ENCODE data around the gene GABBR2. TPM values are rescaled to one million over a fixed set of nuclear protein-coding genes. Genes with fewer than 3 reads are reported as not detected.

Gene GABBR2
- total RNA-seq, 1 experiment from 2014 or later, result 6.3 TPM

GRCh38 chr9:98375138-98375726, 333.5 kb downstream of the GABBR2 start:
- in situ Hi-C loops (cut with HindIII; ENCODE audit: low pct_unique_long_range_greater_than_20kb, low sequenced_read_pairs), result no loop called here
- H3K27me3 ChIP-seq (ENCODE audit: control insufficient read depth, insufficient read depth, low read length), result no peaks in the 10 kb centered on the region
- ATAC-seq (no peak), DNase-seq (ENCODE audit: low read depth, low spot score) (no peak)
- BruUV-seq (replicated peaks), result no TSS peak
- H3K27ac ChIP-seq (ENCODE audit: low read length), result no peak overlapping the region
- CTCF ChIA-PET, result no interaction called here
- POLR2A ChIA-PET, result no interaction called here
- no peaks in the 10 kb centered on the region for H3K4me1 ChIP-seq (ENCODE audit: control insufficient read depth, insufficient read depth, low read length)
- TF ChIP-seq SIN3A (IDR thresholded peaks at IDR 0.05; ENCODE audit: borderline replicate concordance, insufficient read depth, low read depth, low read length) (no peak), CTCF (IDR thresholded peaks at IDR 0.05) (no peak), POLR2AphosphoS5 (IDR thresholded peaks at IDR 0.05; ENCODE audit: low read depth, low read length) (no peak), TCF7L2 (IDR thresholded peaks at IDR 0.05; ENCODE audit: low read depth, low read length) (no peak)
- intact Hi-C loops (cut with micrococcal nuclease; ENCODE audit: unreplicated experiment), result no loop called here
- no peak overlapping the region for H3K4me3 ChIP-seq (ENCODE audit: low read depth in 2 of 2, low read length in 2 of 2)
- no peaks in the 10 kb centered on the region for H3K36me3 ChIP-seq (ENCODE audit: control insufficient read depth, insufficient read depth, low read length)
- no peaks in the 10 kb centered on the region for H3K9me3 ChIP-seq (ENCODE audit: control insufficient read depth, insufficient read depth, low read depth, low read length)

GRCh38 chr9:98374385-98375051, 334.2 kb downstream of the GABBR2 start:
- POLR2A ChIA-PET, result no interaction called here
- intact Hi-C loops (cut with micrococcal nuclease; ENCODE audit: unreplicated experiment) (no loop called here), in situ Hi-C loops (cut with HindIII; ENCODE audit: low pct_unique_long_range_greater_than_20kb, low sequenced_read_pairs) (no loop called here)
- DNase-seq (ENCODE audit: low read depth, low spot score), result no peak
- no peak for ATAC-seq
- Histone ChIP-seq H3K36me3 (ENCODE audit: control insufficient read depth, insufficient read depth, low read length) (no peaks in the 10 kb centered on the region), H3K4me3 (ENCODE audit: low read depth in 2 of 2, low read length in 2 of 2) (no peak overlapping the region), H3K4me1 (ENCODE audit: control insufficient read depth, insufficient read depth, low read length) (no peaks in the 10 kb centered on the region), H3K27ac (ENCODE audit: low read length) (no peak overlapping the region), H3K9me3 (ENCODE audit: control insufficient read depth, insufficient read depth, low read depth, low read length) (no peaks in the 10 kb centered on the region), H3K27me3 (ENCODE audit: control insufficient read depth, insufficient read depth, low read length) (no peaks in the 10 kb centered on the region)
- no TSS peak for BruUV-seq (replicated peaks)
- TF ChIP-seq CTCF (IDR thresholded peaks at IDR 0.05), result no peak
- TF ChIP-seq TCF7L2 (IDR thresholded peaks at IDR 0.05; ENCODE audit: low read depth, low read length), result no peak
- no peak for TF ChIP-seq POLR2AphosphoS5 (IDR thresholded peaks at IDR 0.05; ENCODE audit: low read depth, low read length)
- TF ChIP-seq REST (IDR thresholded peaks at IDR 0.05; ENCODE audit: insufficient read depth in 1 of 2, low read depth in 2 of 2, low read length in 1 of 2), result no peak
- TF ChIP-seq SIN3A (IDR thresholded peaks at IDR 0.05; ENCODE audit: borderline replicate concordance, insufficient read depth, low read depth, low read length), result no peak
- CTCF ChIA-PET, result no interaction called here
